ENCODE data around the gene DNAJC18.

Gene DNAJC18

GRCh38 chr5:139453683-139454567 lies 14.6 kb upstream of the DNAJC18 start (continued):
- TF ChIP-seq PATZ1 (tag by site-specific recombination; IDR thresholded peaks at IDR 0.05) (peak; percentile 14; the same call in 1 of the 2 replicates), ZNF639 (tag by site-specific recombination; IDR thresholded peaks at IDR 0.05) (no peak), ZNF660 (tag by site-specific recombination; IDR thresholded peaks at IDR 0.05) (no peak), EGR2 (tag by site-specific recombination; IDR thresholded peaks at IDR 0.05; ENCODE audit: low read depth) (peak; percentile 100), ZNF157 (tag by site-specific recombination; IDR thresholded peaks at IDR 0.05) (0 out of 2 replicates have a peak, but pooled peaks have one; percentile 13), ZNF571 (tag by site-specific recombination; IDR thresholded peaks at IDR 0.05) (0 out of 2 replicates have a peak, but pooled peaks have one; percentile 17), ZNF292 (tag by site-specific recombination; IDR thresholded peaks at IDR 0.05; ENCODE audit: borderline replicate concordance, low read depth) (no peak), ZNF645 (tag by site-specific recombination; IDR thresholded peaks at IDR 0.05) (no peak), SP2 (tag by site-specific recombination; IDR thresholded peaks at IDR 0.05) (no peak), ZBTB26 (tag by site-specific recombination; optimal IDR thresholded peaks at IDR 0.05) (no peak), ZNF473 (tag by site-specific recombination; IDR thresholded peaks at IDR 0.05) (peak; percentile 76; the same call in 1 of the 2 replicates), ZNF488 (tag by site-specific recombination; IDR thresholded peaks at IDR 0.05) (0 out of 2 replicates have a peak, but pooled peaks have one; percentile 29), ZNF555 (tag by site-specific recombination; conservative IDR thresholded peaks at IDR 0.05) (no peak), ZSCAN16 (tag by site-specific recombination; IDR thresholded peaks at IDR 0.05) (no peak; the same call in 1 of the 2 replicates), ZNF37A (tag by site-specific recombination; IDR thresholded peaks at IDR 0.05) (no peak), ZNF366 (tag by site-specific recombination; conservative IDR thresholded peaks at IDR 0.05) (no peak), ZNF148 (tag by site-specific recombination; IDR thresholded peaks at IDR 0.05; ENCODE audit: borderline replicate concordance) (peak; percentile 82), ZNF18 (tag by site-specific recombination; IDR thresholded peaks at IDR 0.05) (peak; percentile 50; the same call in 1 of the 2 replicates), ZSCAN4 (tag by site-specific recombination; IDR thresholded peaks at IDR 0.05) (peak; percentile 25; the same call in 1 of the 2 replicates), ZFHX2 (tag by site-specific recombination; conservative IDR thresholded peaks at IDR 0.05) (peak; percentile 100), SCRT2 (tag by site-specific recombination; IDR thresholded peaks at IDR 0.05) (no peak), ZNF184 (tag by site-specific recombination; IDR thresholded peaks at IDR 0.05) (no peak), ZNF280C (tag by site-specific recombination; IDR thresholded peaks at IDR 0.05) (0 out of 2 replicates have a peak, but pooled peaks have one; percentile 20)

Data from HEK293 (cell line).